IPS-20b (cell line): ENCODE results near the gene TAF6L.
"Not testable (repeated sequence)": the region's sequence is repeated elsewhere in the genome, so short reads cannot be mapped to it uniquely, and the experiment has no call there.

Experiments used
- H3K27ac ChIP-seq: one replicate; pipeline ENCODE4 v1.5.1; 2013; ENCODE audit warnings: low read length
- H3K27me3 ChIP-seq: 2 replicates; pipeline ENCODE4 v1.6.1; 2013; ENCODE audit warnings: mild to moderate bottlenecking, low read length, inconsistent platforms; ENCODE audit not compliant: insufficient read depth
- H3K36me3 ChIP-seq: 2 replicates; pipeline ENCODE4 v1.6.1; 2013; ENCODE audit warnings: low read depth, mild to moderate bottlenecking, inconsistent platforms, low read length, moderate library complexity; ENCODE audit not compliant: insufficient read depth
- H3K4me1 ChIP-seq: 2 replicates; pipeline ENCODE4 v1.6.1; 2013; ENCODE audit warnings: mild to moderate bottlenecking, control low read depth, inconsistent platforms, low read length, moderate library complexity; ENCODE audit not compliant: insufficient read depth
- H3K4me3 ChIP-seq: 2 replicates; pipeline ENCODE4 v1.5.1; 2013; ENCODE audit warnings: mild to moderate bottlenecking, low read length, inconsistent platforms
- H3K9ac ChIP-seq: 2 replicates; pipeline ENCODE4 v1.6.1; 2013; ENCODE audit warnings: low read depth, mild to moderate bottlenecking, inconsistent platforms, low read length, moderate library complexity
- H3K9me3 ChIP-seq: 2 replicates; pipeline ENCODE4 v1.6.1; 2013; ENCODE audit warnings: mild to moderate bottlenecking, low read depth, low read length, inconsistent platforms; ENCODE audit not compliant: insufficient read depth

The TAF6L gene

GRCh38 chr11:62771144-62772021, at the start of gene TAF6L:
TAF6L (plus strand) TSS chr11:62771396; CDS start chr11:62775784, 4,388 bp downstream.
- peaks cover 42% of the 10 kb centered on the region for H3K36me3 ChIP-seq
- H3K9me3 ChIP-seq = no peaks in the 10 kb centered on the region
- peaks cover 7% of the 10 kb centered on the region; the same call in 1 of the 2 replicates for H3K4me1 ChIP-seq

GRCh38 chr11:62721994-62722393, 49.2 kb upstream of the TAF6L start:
- Histone ChIP-seq H3K27ac (no peak overlapping the region), H3K4me3 (no peak overlapping the region), H3K27me3 (no peaks in the 10 kb centered on the region), H3K4me1 (peaks cover 7% of the 10 kb centered on the region; the same call in 1 of the 2 replicates), H3K36me3 (peaks cover 80% of the 10 kb centered on the region), H3K9ac (no peak overlapping the region), H3K9me3 (no peaks in the 10 kb centered on the region)

More at GRCh38 chr11:62771144-62772021, at the start of gene TAF6L:
- Histone ChIP-seq H3K27ac (peak within 1 kb of the TSS; percentile 66), H3K27me3 (no peaks in the 10 kb centered on the region), H3K9ac (peak within 1 kb of the TSS; percentile 80; the same call in 1 of the 2 replicates), H3K4me3 (peak within 1 kb of the TSS; percentile 91)

- peak overlapping the region; percentile 92; the same call in 1 of the 2 replicates for H3K4me3 ChIP-seq
- H3K27ac ChIP-seq = no peak overlapping the region
- no peaks in the 10 kb centered on the region for H3K27me3 ChIP-seq
- no peaks in the 10 kb centered on the region for H3K9me3 ChIP-seq
- peaks cover 7% of the 10 kb centered on the region; the same call in 1 of the 2 replicates for H3K4me1 ChIP-seq
- H3K36me3 ChIP-seq = peaks cover 58% of the 10 kb centered on the region
- no peak overlapping the region for H3K9ac ChIP-seq
Measured at GRCh38 chr11:62724171-62724570, 47.0 kb upstream of the TAF6L start.

- H3K27ac ChIP-seq = no peak overlapping the region
- H3K27me3 ChIP-seq = no peaks in the 10 kb centered on the region
- peak overlapping the region; percentile 92 for H3K4me3 ChIP-seq
- H3K9me3 ChIP-seq = no peaks in the 10 kb centered on the region
- H3K4me1 ChIP-seq = peaks cover 7% of the 10 kb centered on the region; the same call in 1 of the 2 replicates
- H3K36me3 ChIP-seq = peaks cover 43% of the 10 kb centered on the region
- H3K9ac ChIP-seq = peak overlapping the region; percentile 94
Measured at GRCh38 chr11:62725646-62726045, 45.5 kb upstream of the TAF6L start.

GRCh38 chr11:62726156-62726914, 44.9 kb upstream of the TAF6L start:
- Histone ChIP-seq H3K4me1 (peaks cover 7% of the 10 kb centered on the region; the same call in 1 of the 2 replicates), H3K4me3 (peak overlapping the region; percentile 92), H3K27ac (no peak overlapping the region), H3K9me3 (no peaks in the 10 kb centered on the region), H3K27me3 (no peaks in the 10 kb centered on the region), H3K9ac (peak overlapping the region; percentile 94), H3K36me3 (peaks cover 40% of the 10 kb centered on the region)

GRCh38 chr11:62726915-62727164, 44.4 kb upstream of the TAF6L start:
- no peaks in the 10 kb centered on the region for H3K9me3 ChIP-seq

GRCh38 chr11:62727165-62727871, 43.9 kb upstream of the TAF6L start, which contains the start of gene HNRNPUL2:
HNRNPUL2 (minus strand) TSS chr11:62727457; CDS start chr11:62727156, 301 bp downstream.
- peaks cover 32% of the 10 kb centered on the region for H3K36me3 ChIP-seq
- H3K27me3 ChIP-seq = no peaks in the 10 kb centered on the region
- peaks cover 7% of the 10 kb centered on the region; the same call in 1 of the 2 replicates for H3K4me1 ChIP-seq
- H3K27ac ChIP-seq = peak within 1 kb of the TSS; percentile 91
- H3K9ac ChIP-seq = peak within 1 kb of the TSS; percentile 94
- no peaks in the 10 kb centered on the region for H3K9me3 ChIP-seq
- peak within 1 kb of the TSS; percentile 92 for H3K4me3 ChIP-seq

More at GRCh38 chr11:62726915-62727164, 44.4 kb upstream of the TAF6L start:
- Histone ChIP-seq H3K4me1 (peaks cover 7% of the 10 kb centered on the region; the same call in 1 of the 2 replicates), H3K27me3 (no peaks in the 10 kb centered on the region), H3K27ac (peak overlapping the region; percentile 84), H3K4me3 (peak overlapping the region; percentile 92), H3K9ac (peak overlapping the region; percentile 94; the same call in 1 of the 2 replicates), H3K36me3 (peaks cover 37% of the 10 kb centered on the region)

GRCh38 chr11:62727872-62728170, 43.4 kb upstream of the TAF6L start:
- H3K27ac ChIP-seq = peak overlapping the region; percentile 91
- H3K4me1 ChIP-seq = peaks cover 7% of the 10 kb centered on the region; the same call in 1 of the 2 replicates
- H3K9me3 ChIP-seq = no peaks in the 10 kb centered on the region
- H3K27me3 ChIP-seq = no peaks in the 10 kb centered on the region
- peak overlapping the region; percentile 94 for H3K9ac ChIP-seq
- H3K4me3 ChIP-seq = peak overlapping the region; percentile 92
- peaks cover 29% of the 10 kb centered on the region for H3K36me3 ChIP-seq

GRCh38 chr11:62728171-62728988, 42.8 kb upstream of the TAF6L start, which contains the start of gene TTC9C:
TTC9C (plus strand) TSS chr11:62728486; CDS start chr11:62728849, 363 bp downstream.
- Histone ChIP-seq H3K27me3 (no peaks in the 10 kb centered on the region), H3K4me1 (peaks cover 7% of the 10 kb centered on the region; the same call in 1 of the 2 replicates), H3K36me3 (peaks cover 29% of the 10 kb centered on the region), H3K4me3 (peak within 1 kb of the TSS; percentile 92), H3K27ac (peak within 1 kb of the TSS; percentile 91), H3K9me3 (no peaks in the 10 kb centered on the region), H3K9ac (peak within 1 kb of the TSS; percentile 94)

GRCh38 chr11:62730076-62730475, 41.1 kb upstream of the TAF6L start:
- not testable (repeated sequence) for H3K27me3 ChIP-seq, H3K4me1 ChIP-seq, H3K9ac ChIP-seq, H3K27ac ChIP-seq, H3K9me3 ChIP-seq
- Histone ChIP-seq H3K36me3 (peaks cover 21% of the 10 kb centered on the region), H3K4me3 (peak overlapping the region; percentile 43; the same call in 1 of the 2 replicates)
